ENCODE results near the gene DLX3. TPM values are rescaled to one million over a fixed set of nuclear protein-coding genes. Genes with fewer than 3 reads are reported as not detected.
A peak's percentile ranks its signal among the peaks of the same experiment; 100 is the strongest.

The DLX3 gene
- total and polyA plus RNA-seq, 2 donors (not counting 1 experiment from before 2014, with no cell fraction given) = not detected

DNA sequence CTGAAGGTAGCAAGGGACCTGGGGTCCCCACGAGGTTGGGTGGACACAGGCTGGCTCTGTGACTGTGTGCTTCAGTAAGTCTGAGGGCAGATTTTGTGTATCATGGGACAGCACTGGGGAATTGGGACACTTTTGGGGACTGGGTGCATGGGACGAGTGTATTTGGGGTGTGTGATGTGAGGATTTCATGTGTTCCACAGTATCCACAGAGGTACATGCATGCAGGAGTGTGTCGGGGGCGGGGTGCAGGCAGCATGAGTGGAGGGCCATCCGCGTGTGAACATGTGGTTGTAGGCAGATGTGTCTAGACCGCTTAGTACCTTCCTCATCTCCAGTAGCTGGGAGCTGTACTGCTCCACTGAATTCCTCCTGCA, 1.1 kb upstream of the DLX3 start:
- DNase-seq (ENCODE audit: low read depth in 2 of 2) = no peak
- Histone ChIP-seq H3K4me2 (ENCODE audit: extremely low read depth, insufficient read depth, low read length) (no peak overlapping the region), H2AFZ (ENCODE audit: low read length) (no peak overlapping the region)

GRCh38 chr17:49994085-49995054, 654 bp downstream of the DLX3 start:
- H3K27me3 ChIP-seq (ENCODE audit: control insufficient read depth, insufficient read depth, low read length) = peaks cover 54% of the 10 kb centered on the region

More for the DNA sequence above, 1.1 kb upstream of the DLX3 start:
- Histone ChIP-seq H3K4me3 (replicated peaks in 1 of 4; ENCODE audit: control extremely low read depth in 1 of 4, insufficient read depth in 1 of 4, low read depth in 3 of 4, low read length in 4 of 4) (no peak overlapping the region), H3K36me3 (ENCODE audit: control insufficient read depth, insufficient read depth, low read length) (no peaks in the 10 kb centered on the region), H3K9me3 (ENCODE audit: control insufficient read depth, insufficient read depth, low read depth, low read length) (no peaks in the 10 kb centered on the region), H3K27me3 (ENCODE audit: control insufficient read depth, insufficient read depth, low read length) (peaks cover 61% of the 10 kb centered on the region), H3K4me1 (ENCODE audit: control insufficient read depth, extremely low read depth, insufficient read depth, low read length) (no peaks in the 10 kb centered on the region), H4K20me1 (ENCODE audit: control insufficient read depth, extremely low read depth, insufficient read depth, low read length) (no peaks in the 10 kb centered on the region), H3K27ac (ENCODE audit: insufficient read depth, low read length) (no peak overlapping the region), H3K9ac (ENCODE audit: insufficient read depth, low read length) (no peak overlapping the region), H3K79me2 (ENCODE audit: control insufficient read depth, insufficient read depth, low read length) (no peaks in the 10 kb centered on the region)
- TF ChIP-seq CTCF (conservative IDR thresholded peaks at IDR 0.05 in 1 of 2, IDR thresholded peaks at IDR 0.05 in 1 of 2; ENCODE audit: low read depth in 1 of 2, low read length in 2 of 2) (no peak), EZH2 (IDR thresholded peaks at IDR 0.05; ENCODE audit: low read length, missing control alignments) (peak; percentile 23)

More at GRCh38 chr17:49994085-49995054, 654 bp downstream of the DLX3 start:
- no peaks in the 10 kb centered on the region for H3K36me3 ChIP-seq (ENCODE audit: control insufficient read depth, insufficient read depth, low read length)
- DNase-seq (ENCODE audit: low read depth in 2 of 2) = no peak
- H2AFZ ChIP-seq (ENCODE audit: low read length) = no peak overlapping the region
- peak overlapping the region; percentile 62 for H3K4me2 ChIP-seq (ENCODE audit: extremely low read depth, insufficient read depth, low read length)
- no peaks in the 10 kb centered on the region for H3K4me1 ChIP-seq (ENCODE audit: control insufficient read depth, extremely low read depth, insufficient read depth, low read length)
- no peak overlapping the region for H3K9ac ChIP-seq (ENCODE audit: insufficient read depth, low read length)
- no peak overlapping the region for H3K27ac ChIP-seq (ENCODE audit: insufficient read depth, low read length)
- no peaks in the 10 kb centered on the region for H3K79me2 ChIP-seq (ENCODE audit: control insufficient read depth, insufficient read depth, low read length)
- peak; percentile 86 for TF ChIP-seq EZH2 (IDR thresholded peaks at IDR 0.05; ENCODE audit: low read length, missing control alignments)
- TF ChIP-seq CTCF (conservative IDR thresholded peaks at IDR 0.05 in 1 of 2, IDR thresholded peaks at IDR 0.05 in 1 of 2; ENCODE audit: low read depth in 1 of 2, low read length in 2 of 2) = no peak
- peak overlapping the region in 2 of 4 experiments; percentile 10 to 32 for H3K4me3 ChIP-seq (replicated peaks in 1 of 4; ENCODE audit: control extremely low read depth in 1 of 4, insufficient read depth in 1 of 4, low read depth in 3 of 4, low read length in 4 of 4)
- H3K9me3 ChIP-seq (ENCODE audit: control insufficient read depth, insufficient read depth, low read depth, low read length) = no peaks in the 10 kb centered on the region
- no peaks in the 10 kb centered on the region for H4K20me1 ChIP-seq (ENCODE audit: control insufficient read depth, extremely low read depth, insufficient read depth, low read length)

All from fibroblast of lung (primary cell).